ENCODE measurements around the gene YPEL1. TPM values are rescaled to one million over a fixed set of nuclear protein-coding genes. Genes with fewer than 3 reads are reported as not detected.

Gene YPEL1
- total and polyA plus RNA-seq, 2 of the 13 experiments (the other 11 are each of a cell fraction or from before 2014, with no cell fraction given), result 0.33 to 2.5 TPM

GRCh38 chr22:21735200-21736083 is at the start of gene YPEL1 (continued):
- TF ChIP-seq NFAT5 (CRISPR knock-in tag; IDR thresholded peaks at IDR 0.05), result 0 out of 2 replicates have a peak, but pooled peaks have one; percentile 82
- no peak for TF ChIP-seq ZMYM2 (CRISPR knock-in tag; IDR thresholded peaks at IDR 0.05)
- no peak for TF ChIP-seq PHF8 (CRISPR knock-in tag; IDR thresholded peaks at IDR 0.05)
- TF ChIP-seq, protein P1, sequence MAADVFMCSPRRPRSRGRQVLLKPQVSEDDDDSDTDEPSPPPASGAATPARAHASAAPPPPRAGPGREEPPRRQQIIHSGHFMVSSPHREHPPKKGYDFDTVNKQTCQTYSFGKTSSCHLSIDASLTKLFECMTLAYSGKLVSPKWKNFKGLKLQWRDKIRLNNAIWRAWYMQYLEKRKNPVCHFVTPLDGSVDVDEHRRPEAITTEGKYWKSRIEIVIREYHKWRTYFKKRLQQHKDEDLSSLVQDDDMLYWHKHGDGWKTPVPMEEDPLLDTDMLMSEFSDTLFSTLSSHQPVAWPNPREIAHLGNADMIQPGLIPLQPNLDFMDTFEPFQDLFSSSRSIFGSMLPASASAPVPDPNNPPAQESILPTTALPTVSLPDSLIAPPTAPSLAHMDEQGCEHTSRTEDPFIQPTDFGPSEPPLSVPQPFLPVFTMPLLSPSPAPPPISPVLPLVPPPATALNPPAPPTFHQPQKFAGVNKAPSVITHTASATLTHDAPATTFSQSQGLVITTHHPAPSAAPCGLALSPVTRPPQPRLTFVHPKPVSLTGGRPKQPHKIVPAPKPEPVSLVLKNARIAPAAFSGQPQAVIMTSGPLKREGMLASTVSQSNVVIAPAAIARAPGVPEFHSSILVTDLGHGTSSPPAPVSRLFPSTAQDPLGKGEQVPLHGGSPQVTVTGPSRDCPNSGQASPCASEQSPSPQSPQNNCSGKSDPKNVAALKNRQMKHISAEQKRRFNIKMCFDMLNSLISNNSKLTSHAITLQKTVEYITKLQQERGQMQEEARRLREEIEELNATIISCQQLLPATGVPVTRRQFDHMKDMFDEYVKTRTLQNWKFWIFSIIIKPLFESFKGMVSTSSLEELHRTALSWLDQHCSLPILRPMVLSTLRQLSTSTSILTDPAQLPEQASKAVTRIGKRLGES (CRISPR knock-in tag; IDR thresholded peaks at IDR 0.05; ENCODE audit: borderline replicate concordance), result 0 out of 2 replicates have a peak, but pooled peaks have one; percentile 32
- TF ChIP-seq STAT5B (CRISPR knock-in tag; IDR thresholded peaks at IDR 0.05), result no peak
- TF ChIP-seq MEIS1 (CRISPR knock-in tag; IDR thresholded peaks at IDR 0.05; ENCODE audit: borderline replicate concordance), result no peak
- no peak for TF ChIP-seq SAFB2 (CRISPR knock-in tag; IDR thresholded peaks at IDR 0.05; ENCODE audit: borderline replicate concordance, low read depth)
- no peak for TF ChIP-seq E2F2 (CRISPR knock-in tag; IDR thresholded peaks at IDR 0.05; ENCODE audit: borderline replicate concordance)
- no peak for TF ChIP-seq MAF1 (CRISPR knock-in tag; IDR thresholded peaks at IDR 0.05; ENCODE audit: borderline replicate concordance)
- TF ChIP-seq TAF1 (CRISPR knock-in tag; IDR thresholded peaks at IDR 0.05), result 0 out of 2 replicates have a peak, but pooled peaks have one; percentile 26
- no peak for TF ChIP-seq ZNF607 (CRISPR knock-in tag; IDR thresholded peaks at IDR 0.05; ENCODE audit: borderline replicate concordance)
- TF ChIP-seq CENPBD1 (CRISPR knock-in tag; IDR thresholded peaks at IDR 0.05; ENCODE audit: borderline replicate concordance, low read depth), result no peak; the same call in 1 of the 2 replicates
- no peak for TF ChIP-seq NR2F2 (IDR thresholded peaks at IDR 0.05; ENCODE audit: borderline replicate concordance, low read depth)
- no peak for TF ChIP-seq ZNF891 (CRISPR knock-in tag; IDR thresholded peaks at IDR 0.05)
- peak; percentile 65 for TF ChIP-seq DBP (CRISPR knock-in tag; IDR thresholded peaks at IDR 0.05; ENCODE audit: not compliant biosample characterization)

Measured in HepG2 (cell line).